GM23338 (cell line): Measurements from ENCODE around the gene RPTOR. TPM values are rescaled to one million over a fixed set of nuclear protein-coding genes. Genes with fewer than 3 reads are reported as not detected.

Experiments used
- ATAC-seq: fragments of 200-7000 bp; cut with Tn5 transposase; 3 replicates; pipeline ENCODE4 v1.9.1; 2020
- DNase-seq: peaks from one replicate; pipeline ENCODE4 v3.0.0-alpha.2; 2015; ENCODE audit warnings: low spot score
- H2AFZ ChIP-seq: fragments of 200-600 bp; sonication (generic); 2 replicates; pipeline ENCODE4 v1.8.0; 2016; ENCODE audit warnings: antibody characterized with exemption, mild to moderate bottlenecking, moderate library complexity
- H3F3A ChIP-seq: fragments of 200-600 bp; sonication (generic); replicated peaks from 2 replicates; pipeline ENCODE4 v1.8.0; 2017; ENCODE audit warnings: antibody characterized with exemption, mixed run types, low read depth
- H3K27ac ChIP-seq: fragments of 200-600 bp; sonication (generic); 2 replicates; pipeline ENCODE4 v1.6.1; 2016; ENCODE audit warnings: low read depth
- H3K27me3 ChIP-seq: fragments of 200-600 bp; sonication (generic); 2 replicates; pipeline ENCODE4 v1.8.0; 2016; ENCODE audit warnings: mild to moderate bottlenecking, mixed run types, moderate library complexity; ENCODE audit not compliant: insufficient read depth
- H3K36me3 ChIP-seq: fragments of 200-600 bp; sonication (generic); 2 replicates; pipeline ENCODE4 v1.8.0; 2016; ENCODE audit warnings: mild to moderate bottlenecking; ENCODE audit not compliant: insufficient read depth
- H3K4me1 ChIP-seq: fragments of 200-600 bp; sonication (generic); 2 replicates; pipeline ENCODE4 v1.8.0; 2016; ENCODE audit warnings: mild to moderate bottlenecking, moderate library complexity; ENCODE audit not compliant: insufficient read depth
- H3K4me2 ChIP-seq: fragments of 200-600 bp; sonication (generic); 2 replicates; pipeline ENCODE4 v1.7.1; 2017; ENCODE audit warnings: mixed run types
- H3K4me3 ChIP-seq: fragments of 200-600 bp; sonication (generic); 2 replicates; pipeline ENCODE4 v1.6.1; 2016; ENCODE audit warnings: mixed run types
- H3K79me2 ChIP-seq: fragments of 200-600 bp; sonication (generic); replicated peaks from 2 replicates; pipeline ENCODE4 v1.8.0; 2017; ENCODE audit warnings: mild to moderate bottlenecking; ENCODE audit not compliant: insufficient read depth
- H3K9me2 ChIP-seq: fragments of 200-600 bp; sonication (generic); 2 replicates; pipeline ENCODE4 v1.8.0; 2017; ENCODE audit not compliant: insufficient read depth
- H4K20me1 ChIP-seq: fragments of 200-600 bp; sonication (generic); replicated peaks from 2 replicates; pipeline ENCODE4 v1.8.0; 2017; ENCODE audit warnings: mild to moderate bottlenecking; ENCODE audit not compliant: insufficient read depth
- H3K27ac Mint-ChIP-seq: 2 replicates; pipeline ENCODE4 v1.8.0; 2020; ENCODE audit warnings: inconsistent platforms, mild to moderate bottlenecking, moderate library complexity, mixed read lengths
- H3K27me3 Mint-ChIP-seq: 3 replicates; pipeline ENCODE4 v1.8.0; 2022; ENCODE audit warnings: low read depth, mild to moderate bottlenecking, moderate library complexity, mixed read lengths, inconsistent platforms; ENCODE audit not compliant: insufficient read depth, poor library complexity
- H3K36me3 Mint-ChIP-seq: 3 replicates; pipeline ENCODE4 v1.8.0; 2021; ENCODE audit warnings: low read depth, mild to moderate bottlenecking, inconsistent platforms, moderate library complexity, mixed read lengths
- H3K4me1 Mint-ChIP-seq: 3 replicates; pipeline ENCODE4 v1.8.0; 2020; ENCODE audit warnings: mild to moderate bottlenecking, inconsistent platforms, mixed read lengths
- H3K4me3 Mint-ChIP-seq: 3 replicates; pipeline ENCODE4 v1.8.0; 2021; ENCODE audit warnings: moderate library complexity, mild to moderate bottlenecking, inconsistent platforms, mixed read lengths
- H3K9me3 Mint-ChIP-seq: 3 replicates; pipeline ENCODE4 v1.8.0; 2020; ENCODE audit warnings: moderate library complexity, mild to moderate bottlenecking, inconsistent platforms, mixed read lengths
- EZH2 ChIP-seq: fragments of 200-600 bp; sonication (generic); IDR thresholded peaks from one replicate; pipeline ENCODE4 v1.8.0; 2017; ENCODE audit warnings: antibody characterized with exemption, mild to moderate bottlenecking, low read depth; ENCODE audit not compliant: unreplicated experiment
- JUNB ChIP-seq: IDR thresholded peaks from one replicate; pipeline ENCODE4 v1.6.1; 2016; ENCODE audit warnings: antibody characterized with exemption; ENCODE audit not compliant: unreplicated experiment
- NANOG ChIP-seq: IDR thresholded peaks from 2 replicates; pipeline ENCODE4 v1.6.1; 2016; ENCODE audit warnings: antibody characterized with exemption, borderline replicate concordance
- STAT1 ChIP-seq: IDR thresholded peaks from one replicate; pipeline ENCODE4 v1.6.1; 2016; ENCODE audit warnings: antibody characterized with exemption; ENCODE audit not compliant: unreplicated experiment
- ZNF114 ChIP-seq: fragments of 250-450 bp; sonication (Bioruptor Pico); IDR thresholded peaks from 2 replicates; pipeline ENCODE4 v1.5.0; 2020; ENCODE audit warnings: mild to moderate bottlenecking, moderate library complexity
- ZNF331 ChIP-seq: fragments of 250-450 bp; sonication (Bioruptor Pico); IDR thresholded peaks from 2 replicates; pipeline ENCODE4 v1.5.0; 2020; ENCODE audit warnings: low read depth, mild to moderate bottlenecking, moderate library complexity
- polyA plus RNA-seq: library from polyadenylated mRNA; unstranded; fragments of >200 nt; fragmentation: Nextera tagmentation; extraction: Ambion mirVana; gene quantifications from 2 replicates; pipeline ENCODE4 v1.2.1, GENCODE V29; 2016
- total RNA-seq: library from RNA; depleted of rRNA; stranded (reverse); fragments of >200 nt; shearing (Covaris generic); gene quantifications from 2 replicates; pipeline ENCODE4 v1.2.3, GENCODE V29; 2014
- TF ChIP-seq, protein P1 (sequence below): IDR thresholded peaks from one replicate; pipeline ENCODE4 v1.6.1; 2018; ENCODE audit warnings: antibody characterized with exemption; ENCODE audit not compliant: unreplicated experiment
- TF ChIP-seq, protein P2 (sequence below), 2 experiments: fragments of 200-600 bp in 1 of 2; sonication (generic) in 1 of 2; conservative IDR thresholded peaks; 2 replicates each; pipeline versions ENCODE4 v1.5.1 to v1.6.1; 2016 to 2017; ENCODE audit warnings: antibody characterized with exemption in 2 of 2, low read depth in 2 of 2, mild to moderate bottlenecking in 2 of 2, moderate library complexity in 1 of 2
- TF ChIP-seq, protein P3 (sequence below): fragments of 250-450 bp; sonication (Bioruptor Pico); IDR thresholded peaks from 2 replicates; pipeline ENCODE4 v1.5.0; 2020; ENCODE audit warnings: mild to moderate bottlenecking, moderate library complexity
- TF ChIP-seq, protein P4 (sequence below): IDR thresholded peaks from 2 replicates; pipeline ENCODE4 v1.6.1; 2016; ENCODE audit warnings: antibody characterized with exemption

The RPTOR gene
- total and polyA plus RNA-seq, 2 experiments from 2014 or later: 9.5 to 38.0 TPM

DNA sequence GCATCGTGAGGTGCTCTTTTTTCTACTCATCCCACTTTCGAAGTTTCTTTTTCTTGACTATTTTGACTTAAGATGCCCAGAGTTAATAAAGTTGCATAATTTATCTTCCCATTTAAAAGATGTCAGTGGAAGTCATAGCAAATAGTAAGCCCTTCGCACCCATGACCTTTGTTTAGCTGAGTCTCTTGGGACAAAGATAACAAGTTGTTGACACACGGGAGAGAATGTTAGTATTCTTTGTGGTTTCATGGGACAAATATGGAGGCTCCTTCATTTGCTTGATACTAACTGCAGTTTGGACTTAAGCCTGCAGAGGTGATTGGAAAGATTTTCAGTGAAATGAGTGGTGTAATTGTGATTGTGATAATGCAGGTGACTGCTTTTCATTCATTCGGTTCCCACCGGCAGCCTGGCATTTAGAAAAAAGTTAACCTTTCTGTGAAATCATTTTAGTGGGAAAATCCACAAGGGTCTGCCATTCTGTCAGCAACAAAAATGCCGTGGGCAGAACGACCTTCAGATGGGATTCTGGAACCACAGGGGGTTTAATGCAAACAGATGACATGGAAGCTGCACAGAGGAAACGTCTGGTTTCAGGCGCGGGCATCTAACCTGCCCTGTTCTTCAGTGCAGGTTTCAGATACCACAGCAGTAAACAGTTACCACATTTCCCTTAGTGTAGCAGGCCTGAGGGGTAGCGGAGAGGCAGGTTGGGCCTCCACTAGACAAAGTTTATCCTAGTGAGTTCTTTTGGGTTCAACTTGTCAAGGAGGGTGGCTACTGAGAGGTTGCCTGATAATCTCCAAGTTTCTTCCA lies 123.0 kb downstream of the RPTOR start:
- H3K4me3 Mint-ChIP-seq: no peak overlapping the region
- H3K4me2 ChIP-seq: no peak overlapping the region
- no peaks in the 10 kb centered on the region; the same call in 2 of the 3 replicates for H3K36me3 Mint-ChIP-seq
- H3F3A ChIP-seq: no peaks in the 10 kb centered on the region
- peaks cover 11% of the 10 kb centered on the region for H3K27me3 Mint-ChIP-seq
- H3K27me3 ChIP-seq: no peaks in the 10 kb centered on the region
- H3K36me3 ChIP-seq: no peaks in the 10 kb centered on the region
- no peaks in the 10 kb centered on the region for H3K9me3 Mint-ChIP-seq
- H2AFZ ChIP-seq: no peak overlapping the region
- no peaks in the 10 kb centered on the region for H3K9me2 ChIP-seq
- H3K4me1 Mint-ChIP-seq: peaks cover 42% of the 10 kb centered on the region
- no peak overlapping the region for H3K27ac ChIP-seq
- peaks cover 11% of the 10 kb centered on the region for H4K20me1 ChIP-seq
- peaks cover 13% of the 10 kb centered on the region for H3K4me1 ChIP-seq
- H3K4me3 ChIP-seq: no peak overlapping the region
- ATAC-seq (no peak), DNase-seq (no peak)
- no peak overlapping the region for H3K27ac Mint-ChIP-seq
- TF ChIP-seq, protein P1, sequence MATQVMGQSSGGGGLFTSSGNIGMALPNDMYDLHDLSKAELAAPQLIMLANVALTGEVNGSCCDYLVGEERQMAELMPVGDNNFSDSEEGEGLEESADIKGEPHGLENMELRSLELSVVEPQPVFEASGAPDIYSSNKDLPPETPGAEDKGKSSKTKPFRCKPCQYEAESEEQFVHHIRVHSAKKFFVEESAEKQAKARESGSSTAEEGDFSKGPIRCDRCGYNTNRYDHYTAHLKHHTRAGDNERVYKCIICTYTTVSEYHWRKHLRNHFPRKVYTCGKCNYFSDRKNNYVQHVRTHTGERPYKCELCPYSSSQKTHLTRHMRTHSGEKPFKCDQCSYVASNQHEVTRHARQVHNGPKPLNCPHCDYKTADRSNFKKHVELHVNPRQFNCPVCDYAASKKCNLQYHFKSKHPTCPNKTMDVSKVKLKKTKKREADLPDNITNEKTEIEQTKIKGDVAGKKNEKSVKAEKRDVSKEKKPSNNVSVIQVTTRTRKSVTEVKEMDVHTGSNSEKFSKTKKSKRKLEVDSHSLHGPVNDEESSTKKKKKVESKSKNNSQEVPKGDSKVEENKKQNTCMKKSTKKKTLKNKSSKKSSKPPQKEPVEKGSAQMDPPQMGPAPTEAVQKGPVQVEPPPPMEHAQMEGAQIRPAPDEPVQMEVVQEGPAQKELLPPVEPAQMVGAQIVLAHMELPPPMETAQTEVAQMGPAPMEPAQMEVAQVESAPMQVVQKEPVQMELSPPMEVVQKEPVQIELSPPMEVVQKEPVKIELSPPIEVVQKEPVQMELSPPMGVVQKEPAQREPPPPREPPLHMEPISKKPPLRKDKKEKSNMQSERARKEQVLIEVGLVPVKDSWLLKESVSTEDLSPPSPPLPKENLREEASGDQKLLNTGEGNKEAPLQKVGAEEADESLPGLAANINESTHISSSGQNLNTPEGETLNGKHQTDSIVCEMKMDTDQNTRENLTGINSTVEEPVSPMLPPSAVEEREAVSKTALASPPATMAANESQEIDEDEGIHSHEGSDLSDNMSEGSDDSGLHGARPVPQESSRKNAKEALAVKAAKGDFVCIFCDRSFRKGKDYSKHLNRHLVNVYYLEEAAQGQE: no peak
- TF ChIP-seq, protein P2, sequence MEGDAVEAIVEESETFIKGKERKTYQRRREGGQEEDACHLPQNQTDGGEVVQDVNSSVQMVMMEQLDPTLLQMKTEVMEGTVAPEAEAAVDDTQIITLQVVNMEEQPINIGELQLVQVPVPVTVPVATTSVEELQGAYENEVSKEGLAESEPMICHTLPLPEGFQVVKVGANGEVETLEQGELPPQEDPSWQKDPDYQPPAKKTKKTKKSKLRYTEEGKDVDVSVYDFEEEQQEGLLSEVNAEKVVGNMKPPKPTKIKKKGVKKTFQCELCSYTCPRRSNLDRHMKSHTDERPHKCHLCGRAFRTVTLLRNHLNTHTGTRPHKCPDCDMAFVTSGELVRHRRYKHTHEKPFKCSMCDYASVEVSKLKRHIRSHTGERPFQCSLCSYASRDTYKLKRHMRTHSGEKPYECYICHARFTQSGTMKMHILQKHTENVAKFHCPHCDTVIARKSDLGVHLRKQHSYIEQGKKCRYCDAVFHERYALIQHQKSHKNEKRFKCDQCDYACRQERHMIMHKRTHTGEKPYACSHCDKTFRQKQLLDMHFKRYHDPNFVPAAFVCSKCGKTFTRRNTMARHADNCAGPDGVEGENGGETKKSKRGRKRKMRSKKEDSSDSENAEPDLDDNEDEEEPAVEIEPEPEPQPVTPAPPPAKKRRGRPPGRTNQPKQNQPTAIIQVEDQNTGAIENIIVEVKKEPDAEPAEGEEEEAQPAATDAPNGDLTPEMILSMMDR (conservative IDR thresholded peaks at IDR 0.05; ENCODE audit: low read depth in 2 of 2): no peak
- TF ChIP-seq, protein P3, sequence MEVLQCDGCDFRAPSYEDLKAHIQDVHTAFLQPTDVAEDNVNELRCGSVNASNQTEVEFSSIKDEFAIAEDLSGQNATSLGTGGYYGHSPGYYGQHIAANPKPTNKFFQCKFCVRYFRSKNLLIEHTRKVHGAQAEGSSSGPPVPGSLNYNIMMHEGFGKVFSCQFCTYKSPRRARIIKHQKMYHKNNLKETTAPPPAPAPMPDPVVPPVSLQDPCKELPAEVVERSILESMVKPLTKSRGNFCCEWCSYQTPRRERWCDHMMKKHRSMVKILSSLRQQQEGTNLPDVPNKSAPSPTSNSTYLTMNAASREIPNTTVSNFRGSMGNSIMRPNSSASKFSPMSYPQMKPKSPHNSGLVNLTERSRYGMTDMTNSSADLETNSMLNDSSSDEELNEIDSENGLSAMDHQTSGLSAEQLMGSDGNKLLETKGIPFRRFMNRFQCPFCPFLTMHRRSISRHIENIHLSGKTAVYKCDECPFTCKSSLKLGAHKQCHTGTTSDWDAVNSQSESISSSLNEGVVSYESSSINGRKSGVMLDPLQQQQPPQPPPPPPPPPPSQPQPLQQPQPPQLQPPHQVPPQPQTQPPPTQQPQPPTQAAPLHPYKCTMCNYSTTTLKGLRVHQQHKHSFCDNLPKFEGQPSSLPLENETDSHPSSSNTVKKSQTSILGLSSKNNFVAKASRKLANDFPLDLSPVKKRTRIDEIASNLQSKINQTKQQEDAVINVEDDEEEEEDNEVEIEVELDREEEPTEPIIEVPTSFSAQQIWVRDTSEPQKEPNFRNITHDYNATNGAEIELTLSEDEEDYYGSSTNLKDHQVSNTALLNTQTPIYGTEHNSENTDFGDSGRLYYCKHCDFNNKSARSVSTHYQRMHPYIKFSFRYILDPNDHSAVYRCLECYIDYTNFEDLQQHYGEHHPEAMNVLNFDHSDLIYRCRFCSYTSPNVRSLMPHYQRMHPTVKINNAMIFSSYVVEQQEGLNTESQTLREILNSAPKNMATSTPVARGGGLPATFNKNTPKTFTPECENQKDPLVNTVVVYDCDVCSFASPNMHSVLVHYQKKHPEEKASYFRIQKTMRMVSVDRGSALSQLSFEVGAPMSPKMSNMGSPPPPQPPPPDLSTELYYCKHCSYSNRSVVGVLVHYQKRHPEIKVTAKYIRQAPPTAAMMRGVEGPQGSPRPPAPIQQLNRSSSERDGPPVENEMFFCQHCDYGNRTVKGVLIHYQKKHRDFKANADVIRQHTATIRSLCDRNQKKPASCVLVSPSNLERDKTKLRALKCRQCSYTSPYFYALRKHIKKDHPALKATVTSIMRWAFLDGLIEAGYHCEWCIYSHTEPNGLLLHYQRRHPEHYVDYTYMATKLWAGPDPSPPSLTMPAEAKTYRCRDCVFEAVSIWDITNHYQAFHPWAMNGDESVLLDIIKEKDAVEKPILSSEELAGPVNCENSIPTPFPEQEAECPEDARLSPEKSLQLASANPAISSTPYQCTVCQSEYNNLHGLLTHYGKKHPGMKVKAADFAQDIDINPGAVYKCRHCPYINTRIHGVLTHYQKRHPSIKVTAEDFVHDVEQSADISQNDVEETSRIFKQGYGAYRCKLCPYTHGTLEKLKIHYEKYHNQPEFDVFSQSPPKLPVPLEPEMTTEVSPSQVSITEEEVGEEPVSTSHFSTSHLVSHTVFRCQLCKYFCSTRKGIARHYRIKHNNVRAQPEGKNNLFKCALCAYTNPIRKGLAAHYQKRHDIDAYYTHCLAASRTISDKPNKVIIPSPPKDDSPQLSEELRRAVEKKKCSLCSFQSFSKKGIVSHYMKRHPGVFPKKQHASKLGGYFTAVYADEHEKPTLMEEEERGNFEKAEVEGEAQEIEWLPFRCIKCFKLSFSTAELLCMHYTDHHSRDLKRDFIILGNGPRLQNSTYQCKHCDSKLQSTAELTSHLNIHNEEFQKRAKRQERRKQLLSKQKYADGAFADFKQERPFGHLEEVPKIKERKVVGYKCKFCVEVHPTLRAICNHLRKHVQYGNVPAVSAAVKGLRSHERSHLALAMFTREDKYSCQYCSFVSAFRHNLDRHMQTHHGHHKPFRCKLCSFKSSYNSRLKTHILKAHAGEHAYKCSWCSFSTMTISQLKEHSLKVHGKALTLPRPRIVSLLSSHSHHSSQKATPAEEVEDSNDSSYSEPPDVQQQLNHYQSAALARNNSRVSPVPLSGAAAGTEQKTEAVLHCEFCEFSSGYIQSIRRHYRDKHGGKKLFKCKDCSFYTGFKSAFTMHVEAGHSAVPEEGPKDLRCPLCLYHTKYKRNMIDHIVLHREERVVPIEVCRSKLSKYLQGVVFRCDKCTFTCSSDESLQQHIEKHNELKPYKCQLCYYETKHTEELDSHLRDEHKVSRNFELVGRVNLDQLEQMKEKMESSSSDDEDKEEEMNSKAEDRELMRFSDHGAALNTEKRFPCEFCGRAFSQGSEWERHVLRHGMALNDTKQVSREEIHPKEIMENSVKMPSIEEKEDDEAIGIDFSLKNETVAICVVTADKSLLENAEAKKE (CRISPR knock-in tag): no peak
- TF ChIP-seq, protein P4, sequence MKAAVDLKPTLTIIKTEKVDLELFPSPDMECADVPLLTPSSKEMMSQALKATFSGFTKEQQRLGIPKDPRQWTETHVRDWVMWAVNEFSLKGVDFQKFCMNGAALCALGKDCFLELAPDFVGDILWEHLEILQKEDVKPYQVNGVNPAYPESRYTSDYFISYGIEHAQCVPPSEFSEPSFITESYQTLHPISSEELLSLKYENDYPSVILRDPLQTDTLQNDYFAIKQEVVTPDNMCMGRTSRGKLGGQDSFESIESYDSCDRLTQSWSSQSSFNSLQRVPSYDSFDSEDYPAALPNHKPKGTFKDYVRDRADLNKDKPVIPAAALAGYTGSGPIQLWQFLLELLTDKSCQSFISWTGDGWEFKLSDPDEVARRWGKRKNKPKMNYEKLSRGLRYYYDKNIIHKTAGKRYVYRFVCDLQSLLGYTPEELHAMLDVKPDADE: no peak
- TF ChIP-seq NANOG: no peak
- TF ChIP-seq EZH2: no peak
- no peak for TF ChIP-seq ZNF331 (CRISPR knock-in tag)
- no peak for TF ChIP-seq JUNB
- no peak for TF ChIP-seq ZNF114 (CRISPR knock-in tag)
- no peak for TF ChIP-seq STAT1
- peaks cover 62% of the 10 kb centered on the region for H3K79me2 ChIP-seq
